ENCODE results near the gene SLC34A3.
"Not testable (repeated sequence)": the region's sequence is repeated elsewhere in the genome, so short reads cannot be mapped to it uniquely, and the experiment has no call there.

Gene SLC34A3

GRCh38 chr9:137241490-137242268 lies 11.0 kb downstream of the SLC34A3 start:
- FAIRE-seq (no peak), DNase-seq (ENCODE audit: low spot score) (peak; percentile 76)

- FAIRE-seq (no peak), DNase-seq (ENCODE audit: low spot score) (no peak)
These were observed 11.8 kb downstream of the SLC34A3 start for GRCh38 chr9:137242269-137243203.

DNA sequence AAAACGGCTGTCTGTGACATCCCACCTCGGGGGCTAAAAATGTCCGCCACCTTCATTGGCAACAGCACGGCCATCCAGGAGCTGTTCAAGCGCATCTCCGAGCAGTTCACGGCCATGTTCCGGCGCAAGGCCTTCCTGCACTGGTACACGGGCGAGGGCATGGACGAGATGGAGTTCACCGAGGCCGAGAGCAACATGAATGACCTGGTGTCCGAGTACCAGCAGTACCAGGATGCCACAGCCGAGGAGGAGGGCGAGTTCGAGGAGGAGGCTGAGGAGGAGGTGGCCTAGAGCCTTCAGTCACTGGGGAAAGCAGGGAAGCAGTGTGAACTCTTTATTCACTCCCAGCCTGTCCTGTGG lies 12.5 kb downstream of the SLC34A3 start:
- DNase-seq (ENCODE audit: low spot score); FAIRE-seq: not testable (repeated sequence)

DNA sequence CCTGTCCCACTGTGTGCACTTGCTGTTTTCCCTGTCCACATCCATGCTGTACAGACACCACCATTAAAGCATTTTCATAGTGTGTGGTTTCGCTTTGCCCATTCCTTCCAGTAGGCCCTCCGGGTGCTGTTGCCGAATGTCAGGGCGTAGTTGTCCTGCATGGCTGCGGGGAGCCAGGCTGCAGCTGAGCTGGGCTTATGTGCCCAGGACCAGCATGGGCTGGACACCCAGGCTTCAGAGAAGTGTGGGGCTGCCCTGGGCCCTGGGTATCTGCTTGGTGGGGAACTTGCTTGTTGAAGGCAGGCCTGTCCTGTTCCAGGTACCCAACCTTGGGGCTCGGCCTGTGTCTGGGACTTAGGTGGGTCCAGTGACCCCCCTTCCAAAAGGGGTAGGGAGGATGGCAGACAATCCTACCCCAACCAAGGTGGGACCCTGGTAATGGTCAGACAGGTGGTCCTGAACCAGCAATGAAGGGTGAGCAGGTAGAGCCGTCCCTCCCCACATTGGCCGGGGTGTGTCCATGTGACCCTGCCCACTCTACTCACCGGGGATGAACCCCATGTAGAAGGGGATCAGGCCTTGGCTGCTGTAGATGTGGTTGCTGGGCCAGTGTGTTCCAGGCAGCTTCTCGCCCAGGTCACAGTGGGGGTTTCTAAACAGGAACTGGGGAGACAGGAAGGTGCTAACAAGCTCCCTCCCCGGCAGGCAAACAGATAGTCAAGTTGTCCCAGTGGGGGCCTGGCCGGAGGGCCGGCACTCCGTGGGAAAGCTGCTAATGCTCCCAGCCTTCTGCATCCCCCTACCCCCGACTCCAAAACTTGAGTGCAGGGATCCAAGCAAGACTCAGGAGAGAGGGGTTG lies 13.2 kb downstream of the SLC34A3 start:
- no peak for DNase-seq (ENCODE audit: low spot score)
- peak; percentile 42 for FAIRE-seq

GRCh38 chr9:137244486-137245449 lies 14.1 kb downstream of the SLC34A3 start:
- no peak for FAIRE-seq
- DNase-seq (ENCODE audit: low spot score), result no peak

DNA sequence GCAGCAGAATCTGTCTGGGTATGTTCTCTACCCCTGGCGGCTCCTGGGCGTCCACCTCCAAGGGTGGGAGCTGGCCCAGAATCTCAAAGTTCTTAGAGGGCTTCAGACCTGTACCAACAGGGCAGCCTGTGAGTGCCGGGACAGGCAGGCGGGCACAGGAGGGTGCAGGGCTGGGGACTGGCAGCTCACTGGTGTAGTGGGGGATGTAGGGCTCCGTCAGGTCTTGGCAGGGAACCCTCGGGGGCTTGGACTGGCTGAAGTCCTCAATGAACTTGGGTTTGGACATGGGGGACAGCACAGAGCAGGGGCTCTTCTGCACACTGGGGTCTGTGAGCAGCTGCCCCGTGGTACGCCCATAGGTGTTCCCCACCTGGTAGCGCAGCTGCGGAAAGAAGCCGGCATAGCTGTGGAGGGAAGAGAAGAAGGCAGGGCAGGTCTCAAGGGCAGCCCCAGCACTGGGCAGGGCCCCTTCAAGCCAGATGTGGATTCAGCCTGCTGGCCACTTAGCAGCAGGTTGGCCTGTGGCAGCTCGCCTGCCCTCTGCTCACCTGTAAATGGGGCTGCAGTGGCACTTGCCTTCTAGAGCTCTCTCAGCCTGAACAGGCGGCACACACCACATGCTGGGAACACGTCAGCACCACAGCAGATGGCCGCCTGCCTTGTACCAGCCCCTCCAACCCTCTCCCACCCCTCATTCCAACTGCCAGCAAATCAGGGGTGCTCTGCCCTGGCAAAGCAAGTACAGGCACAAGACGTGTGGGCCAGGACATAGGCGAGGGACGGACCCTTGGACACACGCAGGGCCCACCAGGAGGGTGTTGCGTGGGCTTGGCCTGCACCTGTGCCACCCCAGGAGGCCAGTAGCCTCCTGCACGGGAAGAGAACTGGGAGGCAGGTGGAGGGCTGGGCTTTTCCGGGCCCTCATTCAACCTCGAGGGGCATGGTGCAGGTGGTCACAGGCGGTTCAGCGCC lies 15.0 kb downstream of the SLC34A3 start:
- no peak for FAIRE-seq
- no peak for DNase-seq (ENCODE audit: low spot score)

DNA sequence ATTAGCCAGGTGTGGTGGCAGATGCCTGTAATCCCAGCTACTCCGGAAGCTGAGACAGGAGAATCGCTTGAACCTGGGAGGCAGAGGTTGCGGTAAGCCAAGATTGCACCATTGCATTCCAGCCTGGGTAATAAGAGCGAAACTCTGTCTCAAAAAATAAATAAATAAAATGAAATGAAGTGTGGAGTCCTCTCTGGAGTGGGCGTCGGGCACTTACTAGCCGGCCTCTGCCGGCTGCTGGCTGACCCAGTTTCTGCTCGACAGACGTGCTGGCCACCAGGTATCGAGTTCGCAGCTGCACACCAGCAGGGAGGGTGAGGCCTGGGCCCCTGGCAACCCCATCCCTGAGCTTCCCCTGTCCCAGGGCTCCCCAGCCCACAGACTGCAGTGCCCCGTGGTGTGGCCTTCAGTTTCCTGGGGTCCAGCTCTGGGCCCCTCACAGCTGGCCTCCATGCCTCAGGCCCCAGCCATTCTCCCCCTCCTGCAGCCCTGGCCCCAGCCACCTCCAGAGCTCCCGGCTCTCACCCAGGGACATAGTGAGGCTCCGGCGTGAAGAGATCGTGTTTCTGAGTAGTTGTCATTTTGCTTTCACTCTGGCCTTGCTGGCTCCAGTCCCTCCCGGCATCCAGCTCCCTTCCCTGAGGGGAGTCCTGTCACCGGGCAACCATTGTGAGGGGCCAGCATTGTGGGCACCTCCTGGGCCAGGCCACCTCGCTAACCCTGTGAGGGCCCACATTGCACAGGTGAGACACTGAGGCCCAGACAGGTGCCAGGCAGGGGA lies 16.6 kb downstream of the SLC34A3 start:
- DNase-seq (ENCODE audit: low spot score) (no peak), FAIRE-seq (no peak)

DNA sequence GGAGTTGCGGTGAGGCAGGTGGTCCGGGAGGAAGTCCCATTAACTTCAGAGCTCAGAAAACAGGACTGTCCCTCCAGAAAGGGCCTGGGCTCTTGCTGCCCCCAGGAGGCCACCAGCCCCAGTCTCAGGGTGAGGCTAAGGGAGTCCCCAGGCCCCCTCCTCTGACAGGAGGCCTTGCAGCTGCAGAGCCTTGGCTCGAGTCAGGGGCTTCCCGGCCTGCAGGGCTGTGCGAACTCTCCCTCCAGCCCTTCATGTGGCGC lies 17.1 kb downstream of the SLC34A3 start:
- no peak for FAIRE-seq

DNA sequence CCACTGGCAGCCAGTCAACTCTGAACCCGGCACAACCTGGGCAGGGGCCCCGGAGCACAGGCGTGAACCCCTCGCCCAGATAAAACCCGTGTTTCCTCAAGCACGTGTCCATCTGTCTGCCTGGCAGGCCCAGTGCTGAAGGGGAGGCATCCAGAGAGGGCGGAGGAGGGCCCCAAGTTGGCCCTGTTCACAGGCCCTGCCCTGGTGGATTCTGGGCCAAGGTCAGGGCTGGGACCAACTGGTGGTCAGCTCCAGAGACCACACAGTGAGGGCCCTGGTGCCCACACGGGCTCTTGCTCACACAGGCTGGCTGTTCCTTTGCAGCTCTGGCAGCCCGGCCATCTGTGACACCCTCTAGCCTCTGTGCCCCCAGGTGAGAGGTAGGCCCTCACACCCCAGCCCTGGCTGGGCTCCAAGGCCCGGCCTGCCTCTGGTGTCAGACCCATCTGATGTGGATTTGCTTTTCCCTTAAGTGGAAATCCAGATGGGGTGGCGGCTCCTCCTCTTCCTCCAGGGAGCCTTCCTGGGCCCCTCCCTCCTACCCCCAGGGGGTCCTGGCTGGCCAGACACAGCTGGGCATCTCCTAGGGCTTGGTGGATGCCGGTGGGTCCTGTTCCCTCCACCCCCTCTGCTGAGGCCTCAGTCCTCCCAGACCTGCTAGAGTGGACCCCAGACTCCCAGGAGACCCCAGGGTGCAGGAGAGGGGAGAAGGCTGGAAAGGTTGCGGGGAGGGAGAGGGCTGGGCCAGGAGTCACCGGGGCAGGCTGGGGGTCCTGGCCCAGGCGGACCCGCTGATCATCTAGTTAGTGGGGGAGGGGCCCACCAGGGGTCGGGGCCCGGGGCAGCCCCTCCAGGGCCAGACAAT lies 19.9 kb downstream of the SLC34A3 start:
- FAIRE-seq, result no peak
- DNase-seq (ENCODE audit: low spot score), result no peak

More for the DNA sequence above, 17.1 kb downstream of the SLC34A3 start:
- DNase-seq (ENCODE audit: low spot score), result no peak

- DNase-seq (ENCODE audit: low spot score), result no peak
- no peak for FAIRE-seq
These were observed 20.4 kb downstream of the SLC34A3 start, which contains the start of gene STPG3 for GRCh38 chr9:137251194-137251461. STPG3 (plus strand) TSS chr9:137251286; CDS start chr9:137251287, 1 bp downstream.

DNA sequence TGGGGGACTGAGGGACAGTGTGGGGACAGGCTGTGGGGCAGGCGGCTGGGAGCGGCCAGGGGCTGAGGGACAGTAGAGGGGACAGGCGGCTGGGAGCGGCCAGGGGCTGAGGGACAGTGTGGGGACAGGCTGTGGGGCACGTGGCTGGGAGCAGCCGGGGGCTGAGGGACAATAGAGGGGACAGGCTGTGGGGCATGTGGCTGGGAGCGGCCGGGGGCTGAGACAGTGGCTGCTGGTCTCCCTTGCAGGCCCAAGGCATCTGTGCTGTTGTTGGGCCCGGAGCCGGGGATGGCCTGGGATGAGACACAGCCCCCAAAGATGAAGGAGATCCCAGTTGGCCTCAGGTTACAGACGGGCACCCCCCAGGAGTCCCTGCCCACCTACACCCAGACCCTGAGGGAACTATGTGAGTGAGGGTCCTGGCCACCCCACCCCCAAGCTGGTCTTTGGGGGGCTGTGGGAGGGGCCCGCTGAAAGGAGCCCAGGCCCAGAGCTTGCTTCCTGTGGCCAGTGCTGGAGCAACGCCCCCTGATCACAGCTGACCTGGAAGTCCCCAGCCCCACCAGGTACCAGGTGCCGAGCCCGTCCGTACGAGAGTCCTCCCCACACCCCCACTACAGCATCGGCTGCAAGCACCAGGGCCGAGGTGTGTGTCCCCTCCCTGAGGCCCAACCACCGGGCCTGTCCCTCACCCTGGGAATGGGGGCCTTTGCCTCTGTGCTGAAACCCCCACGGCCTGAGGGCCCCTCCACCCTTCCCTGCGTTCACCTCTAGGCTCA lies 21.0 kb downstream of the SLC34A3 start:
- FAIRE-seq (no peak), DNase-seq (ENCODE audit: low spot score) (no peak)

- no peak for FAIRE-seq
- DNase-seq (ENCODE audit: low spot score), result no peak
These were observed 22.1 kb downstream of the SLC34A3 start for GRCh38 chr9:137252555-137253506.

DNA sequence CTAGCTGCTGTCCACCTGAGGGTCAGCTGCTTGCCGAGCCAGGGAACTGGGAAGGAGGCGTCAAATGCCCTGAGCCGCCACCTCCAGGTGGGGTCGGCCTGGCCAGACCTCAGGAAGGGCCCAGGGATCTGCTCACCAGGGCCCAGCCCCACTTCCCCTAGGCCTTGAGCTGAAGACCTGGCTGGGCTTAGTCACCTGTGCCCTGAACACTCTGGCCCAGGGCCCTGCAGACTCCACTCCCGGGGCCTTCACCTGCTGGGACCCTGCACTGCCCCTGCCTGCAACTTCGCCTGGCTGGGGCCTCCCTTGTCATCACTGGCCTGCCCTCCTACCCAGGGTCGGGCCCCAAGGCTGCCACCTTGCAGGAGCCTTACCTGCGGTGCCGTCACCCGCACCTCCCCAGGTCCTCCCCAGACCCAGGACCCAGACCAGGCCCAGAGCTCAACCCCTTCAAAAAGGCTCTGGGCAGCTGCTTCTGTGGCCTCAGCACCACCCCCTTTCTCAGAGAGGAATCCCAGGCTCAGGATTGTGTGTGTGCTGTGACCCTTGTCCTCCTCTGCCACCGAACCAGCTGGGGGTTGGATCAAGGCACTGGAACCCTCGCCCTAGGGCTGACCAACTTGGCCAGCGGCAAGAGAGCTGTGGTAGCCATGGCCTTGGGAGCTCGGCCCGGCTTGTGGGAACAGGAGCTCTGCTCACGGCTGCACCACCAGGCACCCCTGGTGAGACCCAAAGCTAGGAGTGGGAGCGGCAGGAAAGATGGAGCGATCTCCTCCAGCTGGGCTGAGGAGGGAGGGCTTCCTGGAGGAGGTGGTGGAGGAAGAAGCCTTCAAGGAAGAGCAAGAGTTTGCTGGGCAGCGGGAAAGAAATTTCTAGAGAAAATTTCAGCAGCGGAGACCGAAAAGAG lies 23.3 kb downstream of the SLC34A3 start:
- no peak for DNase-seq (ENCODE audit: low spot score)
- FAIRE-seq, result no peak

DNA sequence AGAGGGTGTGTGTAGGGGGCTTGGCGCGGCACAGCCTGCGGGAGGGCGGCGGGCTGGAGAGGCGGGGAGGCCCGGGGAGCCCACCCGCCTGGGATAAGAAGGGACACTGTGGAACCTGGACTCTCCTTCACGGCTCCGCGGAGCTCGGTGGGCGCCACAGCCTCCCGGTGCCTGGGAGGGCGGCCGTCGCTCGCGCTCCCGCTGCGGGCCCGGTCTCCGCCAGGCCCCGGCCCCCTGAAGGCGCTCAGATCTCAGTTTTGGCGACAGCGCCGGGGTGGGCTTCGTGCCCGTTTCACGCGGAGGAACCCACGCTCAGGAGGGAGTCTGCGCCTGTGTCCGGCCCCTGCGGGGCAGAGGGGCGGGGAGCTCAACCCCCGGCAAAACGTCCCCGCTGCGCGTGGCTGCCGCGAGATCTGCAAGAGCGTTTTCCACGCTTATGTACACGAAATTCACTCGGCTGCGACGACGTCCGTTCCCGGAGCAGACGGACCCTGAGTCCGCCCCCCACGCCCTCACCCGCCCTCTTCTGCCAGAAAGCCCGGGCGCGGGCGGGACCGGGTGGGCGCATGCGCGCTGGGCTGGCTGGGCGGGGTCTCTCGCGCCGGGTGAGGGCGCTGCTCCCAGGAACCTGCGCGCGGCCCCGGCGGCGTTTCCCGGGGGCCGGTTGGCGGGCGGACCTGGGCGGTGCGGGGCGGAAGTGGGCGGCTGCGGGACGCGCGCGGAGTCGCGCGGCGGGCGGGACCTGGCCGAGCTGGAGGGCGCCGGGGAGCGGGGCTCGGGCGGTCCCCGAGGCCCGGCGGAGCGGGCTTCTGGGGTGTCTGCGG lies 24.1 kb downstream of the SLC34A3 start, which contains the start of gene NELFB:
Gene NELFB (plus strand): TSS at position 704 of the 824 bp plus-strand sequence.
- FAIRE-seq, result peak; percentile 84
- peak; percentile 98 for DNase-seq (ENCODE audit: low spot score)

Data from urothelium cell line (cell line).